ENCODE measurements around the gene SH3BP5.

GRCh38 chr3:15253023-15253697 lies 79.2 kb downstream of the SH3BP5 start:
- TF ChIP-seq, protein P1, sequence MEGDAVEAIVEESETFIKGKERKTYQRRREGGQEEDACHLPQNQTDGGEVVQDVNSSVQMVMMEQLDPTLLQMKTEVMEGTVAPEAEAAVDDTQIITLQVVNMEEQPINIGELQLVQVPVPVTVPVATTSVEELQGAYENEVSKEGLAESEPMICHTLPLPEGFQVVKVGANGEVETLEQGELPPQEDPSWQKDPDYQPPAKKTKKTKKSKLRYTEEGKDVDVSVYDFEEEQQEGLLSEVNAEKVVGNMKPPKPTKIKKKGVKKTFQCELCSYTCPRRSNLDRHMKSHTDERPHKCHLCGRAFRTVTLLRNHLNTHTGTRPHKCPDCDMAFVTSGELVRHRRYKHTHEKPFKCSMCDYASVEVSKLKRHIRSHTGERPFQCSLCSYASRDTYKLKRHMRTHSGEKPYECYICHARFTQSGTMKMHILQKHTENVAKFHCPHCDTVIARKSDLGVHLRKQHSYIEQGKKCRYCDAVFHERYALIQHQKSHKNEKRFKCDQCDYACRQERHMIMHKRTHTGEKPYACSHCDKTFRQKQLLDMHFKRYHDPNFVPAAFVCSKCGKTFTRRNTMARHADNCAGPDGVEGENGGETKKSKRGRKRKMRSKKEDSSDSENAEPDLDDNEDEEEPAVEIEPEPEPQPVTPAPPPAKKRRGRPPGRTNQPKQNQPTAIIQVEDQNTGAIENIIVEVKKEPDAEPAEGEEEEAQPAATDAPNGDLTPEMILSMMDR (IDR thresholded peaks at IDR 0.05) = no peak
- TF ChIP-seq POLR2A (IDR thresholded peaks at IDR 0.05) = no peak
